CD14-positive monocyte (primary cell): ENCODE measurements around the gene RBM38. TPM values are rescaled to one million over a fixed set of nuclear protein-coding genes. Genes with fewer than 3 reads are reported as not detected.
A peak's percentile ranks its signal among the peaks of the same experiment; 100 is the strongest.

Experiments
- DNase-seq, 3 donors: peaks; one replicate each; pipeline ENCODE4 v3.0.0-alpha.2; 2011 to 2022
- H2AFZ ChIP-seq: 2 replicates; pipeline ENCODE4 v1.6.0; 2012; ENCODE audit warnings: mild to moderate bottlenecking, low read depth, low read length, inconsistent platforms; ENCODE audit not compliant: insufficient read depth, poor library complexity, severe bottlenecking
- H3K27ac ChIP-seq, 2 donors: 1 replicate in 1 of 2; 2 replicates in 1 of 2; pipeline ENCODE4 v1.5.1; 2012 to 2013; ENCODE audit warnings: low read length in 2 of 2, control low read depth in 1 of 2, inconsistent platforms in 1 of 2, low read depth in 1 of 2, mild to moderate bottlenecking in 1 of 2
- H3K27me3 ChIP-seq, 2 donors: one replicate each; pipeline versions ENCODE4 v1.6.0 to v1.6.1; 2011 to 2013; ENCODE audit warnings: low read length in 2 of 2; ENCODE audit not compliant: control insufficient read depth in 2 of 2, insufficient read depth in 2 of 2
- H3K36me3 ChIP-seq, 2 donors: replicated peaks in 1 of 2; 1 replicate in 1 of 2; 2 replicates in 1 of 2; pipeline versions ENCODE4 v1.5.1 to v1.6.1; 2012 to 2013; ENCODE audit warnings: low read length in 2 of 2, control low read depth in 1 of 2, inconsistent platforms in 1 of 2, mild to moderate bottlenecking in 1 of 2; ENCODE audit not compliant: insufficient read depth in 2 of 2, control insufficient read depth in 1 of 2
- H3K4me1 ChIP-seq, 2 donors: 1 replicate in 1 of 2; 2 replicates in 1 of 2; pipeline versions ENCODE4 v1.5.1 to v1.6.1; 2012 to 2013; ENCODE audit warnings: low read length in 2 of 2, control low read depth in 1 of 2, inconsistent platforms in 1 of 2, mild to moderate bottlenecking in 1 of 2, moderate library complexity in 1 of 2; ENCODE audit not compliant: insufficient read depth in 2 of 2, control insufficient read depth in 1 of 2
- H3K4me2 ChIP-seq: replicated peaks from 2 replicates; pipeline ENCODE3; 2012; ENCODE audit warnings: low read length, moderate library complexity, mild to moderate bottlenecking; ENCODE audit not compliant: poor library complexity, severe bottlenecking; ENCODE audit errors: extremely low read depth
- H3K4me3 ChIP-seq, 3 experiments: fragments of 200-600 bp in 1 of 3; sonication (generic) in 1 of 3; replicated peaks in 1 of 3; 1 replicate in 2 of 3; 2 replicates in 1 of 3; pipeline ENCODE4 v1.5.1; 2011 to 2013; ENCODE audit warnings: low read length in 3 of 3, mild to moderate bottlenecking in 3 of 3, control low read depth in 2 of 3, low read depth in 2 of 3, inconsistent platforms in 1 of 3, moderate library complexity in 1 of 3
- H3K79me2 ChIP-seq: 2 replicates; pipeline ENCODE4 v1.6.0; 2012; ENCODE audit warnings: mild to moderate bottlenecking, control low read depth, inconsistent platforms, low read length, moderate library complexity; ENCODE audit not compliant: insufficient read depth
- H3K9ac ChIP-seq: 2 replicates; pipeline ENCODE4 v1.6.0; 2017; ENCODE audit warnings: low read length, mild to moderate bottlenecking; ENCODE audit not compliant: insufficient read depth, poor library complexity, severe bottlenecking
- H3K9me3 ChIP-seq, 2 donors: replicated peaks in 1 of 2; 1 replicate in 1 of 2; 2 replicates in 1 of 2; pipeline versions ENCODE4 v1.5.1 to v1.6.1; 2012 to 2013; ENCODE audit warnings: low read length in 2 of 2, control low read depth in 1 of 2; ENCODE audit not compliant: control insufficient read depth in 1 of 2, insufficient read depth in 1 of 2
- H4K20me1 ChIP-seq: 2 replicates; pipeline ENCODE4 v1.6.0; 2012; ENCODE audit warnings: mild to moderate bottlenecking, low read length, control low read depth, moderate library complexity; ENCODE audit not compliant: insufficient read depth
- H3K27ac Mint-ChIP-seq, 7 donors: one replicate each; pipeline ENCODE4 v1.8.0; 2020; ENCODE audit warnings: mild to moderate bottlenecking in 7 of 7, mixed read lengths in 7 of 7, moderate library complexity in 6 of 7, inconsistent platforms in 2 of 7
- H3K27me3 Mint-ChIP-seq, 3 donors: one replicate each; pipeline ENCODE4 v1.8.0; 2021 to 2022; ENCODE audit warnings: low read depth in 3 of 3, mild to moderate bottlenecking in 3 of 3, mixed read lengths in 3 of 3, moderate library complexity in 3 of 3, inconsistent platforms in 1 of 3
- H3K36me3 Mint-ChIP-seq, 2 donors: one replicate each; pipeline ENCODE4 v1.8.0; 2020; ENCODE audit warnings: mixed read lengths in 2 of 2, inconsistent platforms in 1 of 2, mild to moderate bottlenecking in 1 of 2
- H3K4me1 Mint-ChIP-seq: one replicate; pipeline ENCODE4 v1.8.0; 2020; ENCODE audit warnings: mild to moderate bottlenecking, mixed read lengths
- H3K4me3 Mint-ChIP-seq, 2 donors: one replicate each; pipeline ENCODE4 v1.8.0; 2020; ENCODE audit warnings: mild to moderate bottlenecking in 2 of 2, mixed read lengths in 2 of 2, moderate library complexity in 1 of 2
- H3K9me3 Mint-ChIP-seq, 7 donors: one replicate each; pipeline ENCODE4 v1.8.0; 2020 to 2022; ENCODE audit warnings: mixed read lengths in 7 of 7, mild to moderate bottlenecking in 6 of 7, moderate library complexity in 6 of 7, inconsistent platforms in 2 of 7
- WGBS: methylation state at CpG from one replicate; pipeline ENCODE4 v1.1.5; 2013; ENCODE audit warnings: missing lambda C conversion rate; ENCODE audit not compliant: insufficient coverage; 5-methylcytosine and 5-hydroxymethylcytosine counted together
- intact Hi-C, 2 donors: fragments of 100-400 bp; cut with micrococcal nuclease; formaldehyde crosslinking; loops; one replicate each; pipeline versions ENCODE4 v1.15.0 to v1.15.1; 2023
- polyA plus RNA-seq, 3 donors: library from polyadenylated mRNA; depleted of rRNA in 1 of 3; unstranded in 2 of 3; stranded (reverse) in 1 of 3; fragments of 300-500 nt in 2 of 3; fragments of >200 nt in 1 of 3; fragmentation: Illumina TruSeq in 2 of 3; gene quantifications; 1 replicate in 2 of 3; 2 replicates in 1 of 3; pipeline ENCODE4 v1.2.3, GENCODE V29; 2012 to 2021
- TF ChIP-seq, protein P1 (sequence below): fragments of 200-600 bp; IDR thresholded peaks from one replicate; pipeline ENCODE4 v1.8.0; 2022; ENCODE audit warnings: antibody characterized with exemption, mild to moderate bottlenecking

The RBM38 gene
- polyA plus RNA-seq, 3 donors = 7.5 to 48.3 (median 17.8) TPM

DNA sequence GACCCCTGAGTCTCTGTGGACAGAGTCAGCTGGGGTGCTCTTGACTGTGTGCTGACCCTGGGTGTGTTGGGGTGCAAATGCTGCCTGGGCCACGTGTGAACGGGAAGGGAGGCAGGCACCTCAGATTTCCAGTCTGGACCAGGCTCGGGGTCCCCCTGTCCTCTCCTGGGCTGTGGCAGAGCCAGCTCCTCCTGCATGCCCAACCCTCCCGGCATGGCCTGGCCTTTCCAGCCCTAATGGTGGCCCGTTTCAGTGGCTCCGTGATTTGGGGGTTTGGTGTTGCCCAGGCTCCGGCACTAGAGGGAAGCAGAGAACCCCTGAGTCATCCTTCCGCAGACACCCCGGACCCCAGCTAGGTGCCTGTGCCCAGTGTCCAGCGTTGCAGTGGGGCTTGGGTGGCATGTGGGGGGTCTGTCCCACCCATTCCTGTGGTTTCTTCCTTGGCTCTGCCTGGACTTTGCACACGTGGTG is 9.1 kb downstream of the RBM38 start:
- intact Hi-C loops = no loop called here

DNA sequence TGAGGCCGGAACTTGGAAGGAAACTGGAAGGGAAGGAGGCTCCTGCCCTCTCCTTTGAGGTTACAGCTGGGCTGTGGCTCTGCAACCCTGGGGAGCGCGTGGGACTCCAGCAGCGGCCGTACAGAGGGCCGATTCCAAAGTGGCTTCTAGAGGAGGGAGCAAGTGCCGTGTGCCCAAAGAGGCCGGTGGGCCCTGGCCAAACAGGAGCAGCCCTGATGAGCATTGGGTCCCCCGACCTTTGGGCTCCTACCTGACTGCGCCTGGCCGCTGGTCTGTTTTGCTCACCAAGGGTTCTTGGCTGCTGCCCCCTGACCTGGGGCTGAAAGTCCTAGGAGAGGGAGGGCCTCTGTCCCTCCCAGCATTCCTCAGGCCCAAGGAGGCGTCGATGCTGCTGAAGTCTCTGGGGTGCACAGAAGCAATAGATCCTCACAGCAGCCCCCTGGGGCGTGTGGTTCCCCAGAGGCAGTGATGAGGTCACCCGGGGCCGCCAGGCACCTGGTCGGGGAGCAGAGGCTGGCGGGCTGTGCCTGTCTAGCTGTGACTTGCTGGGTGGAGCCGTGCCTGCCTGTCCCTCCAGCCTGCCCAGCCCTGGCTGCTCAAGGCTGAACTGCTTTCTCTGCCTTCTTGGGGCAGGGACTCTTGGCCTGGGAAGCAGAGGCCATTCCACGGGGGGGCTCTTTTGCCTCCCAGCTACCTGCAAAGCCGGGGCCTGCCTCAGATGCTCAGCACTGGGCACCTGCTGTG is 9.8 kb downstream of the RBM38 start:
- Mint-ChIP-seq H3K27ac (peak overlapping the region in 3 of 7 donors; percentile 30 to 41 (median 32)), H3K4me3 (no peak overlapping the region), H3K27me3 (peaks cover 2 to 5% (median 3%) of the 10 kb centered on the region in 3 donors), H3K4me1 (peaks cover 58% of the 10 kb centered on the region), H3K9me3 (peaks cover 0 to 3% (median 0%) of the 10 kb centered on the region in 7 donors), H3K36me3 (peaks cover 86 to 95% of the 10 kb centered on the region in 2 donors)
- no peaks in the 10 kb centered on the region for H3K27me3 ChIP-seq
- no peaks in the 10 kb centered on the region for H3K9me3 ChIP-seq
- peaks cover 43 to 57% of the 10 kb centered on the region in 2 donors for H3K4me1 ChIP-seq
- no peak overlapping the region for H3K9ac ChIP-seq
- H2AFZ ChIP-seq = no peak overlapping the region
- TF ChIP-seq, protein P1, sequence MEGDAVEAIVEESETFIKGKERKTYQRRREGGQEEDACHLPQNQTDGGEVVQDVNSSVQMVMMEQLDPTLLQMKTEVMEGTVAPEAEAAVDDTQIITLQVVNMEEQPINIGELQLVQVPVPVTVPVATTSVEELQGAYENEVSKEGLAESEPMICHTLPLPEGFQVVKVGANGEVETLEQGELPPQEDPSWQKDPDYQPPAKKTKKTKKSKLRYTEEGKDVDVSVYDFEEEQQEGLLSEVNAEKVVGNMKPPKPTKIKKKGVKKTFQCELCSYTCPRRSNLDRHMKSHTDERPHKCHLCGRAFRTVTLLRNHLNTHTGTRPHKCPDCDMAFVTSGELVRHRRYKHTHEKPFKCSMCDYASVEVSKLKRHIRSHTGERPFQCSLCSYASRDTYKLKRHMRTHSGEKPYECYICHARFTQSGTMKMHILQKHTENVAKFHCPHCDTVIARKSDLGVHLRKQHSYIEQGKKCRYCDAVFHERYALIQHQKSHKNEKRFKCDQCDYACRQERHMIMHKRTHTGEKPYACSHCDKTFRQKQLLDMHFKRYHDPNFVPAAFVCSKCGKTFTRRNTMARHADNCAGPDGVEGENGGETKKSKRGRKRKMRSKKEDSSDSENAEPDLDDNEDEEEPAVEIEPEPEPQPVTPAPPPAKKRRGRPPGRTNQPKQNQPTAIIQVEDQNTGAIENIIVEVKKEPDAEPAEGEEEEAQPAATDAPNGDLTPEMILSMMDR = no peak
- H3K4me3 ChIP-seq = no peak overlapping the region
- H4K20me1 ChIP-seq = peaks cover 99% of the 10 kb centered on the region
- no peak overlapping the region for H3K4me2 ChIP-seq
- H3K27ac ChIP-seq = peak overlapping the region in 1 of 2 donors; percentile 14
- intact Hi-C loops = no loop called here
- 81% methylated on average over 21 of the region's 21 CpGs for WGBS
- no peak for DNase-seq
- peaks cover 78% of the 10 kb centered on the region for H3K79me2 ChIP-seq
- H3K36me3 ChIP-seq = peaks cover 83 to 92% of the 10 kb centered on the region in 2 donors

More for the DNA sequence above, 9.1 kb downstream of the RBM38 start:
- Mint-ChIP-seq H3K27ac (peak overlapping the region in 1 of 7 donors; percentile 54), H3K36me3 (peaks cover 89 to 96% of the 10 kb centered on the region in 2 donors), H3K4me1 (peaks cover 63% of the 10 kb centered on the region), H3K9me3 (peaks cover 0 to 3% (median 0%) of the 10 kb centered on the region in 7 donors), H3K4me3 (no peak overlapping the region), H3K27me3 (peaks cover 2 to 6% (median 3%) of the 10 kb centered on the region in 3 donors)
- no peak overlapping the region for H3K4me3 ChIP-seq
- no peak overlapping the region for H3K4me2 ChIP-seq
- H3K9me3 ChIP-seq = no peaks in the 10 kb centered on the region
- peaks cover 82 to 92% of the 10 kb centered on the region in 2 donors for H3K36me3 ChIP-seq
- peak in 2 of 3 donors; percentile 22 to 32 for DNase-seq
- no peaks in the 10 kb centered on the region for H3K27me3 ChIP-seq
- H3K79me2 ChIP-seq = peaks cover 81% of the 10 kb centered on the region
- TF ChIP-seq, protein P1 = peak; percentile 13
- peaks cover 43 to 57% of the 10 kb centered on the region in 2 donors for H3K4me1 ChIP-seq
- peak overlapping the region in 1 of 2 donors; percentile 14 for H3K27ac ChIP-seq
- peaks cover 99% of the 10 kb centered on the region for H4K20me1 ChIP-seq
- H3K9ac ChIP-seq = no peak overlapping the region
- H2AFZ ChIP-seq = no peak overlapping the region
- WGBS = 64% methylated on average over 11 of the region's 11 CpGs
